ENCODE data around the gene DPP6. TPM values are rescaled to one million over a fixed set of nuclear protein-coding genes. Genes with fewer than 3 reads are reported as not detected.

DPP6 gene
- total RNA-seq, 1 experiment from 2014 or later, result not detected

DNA sequence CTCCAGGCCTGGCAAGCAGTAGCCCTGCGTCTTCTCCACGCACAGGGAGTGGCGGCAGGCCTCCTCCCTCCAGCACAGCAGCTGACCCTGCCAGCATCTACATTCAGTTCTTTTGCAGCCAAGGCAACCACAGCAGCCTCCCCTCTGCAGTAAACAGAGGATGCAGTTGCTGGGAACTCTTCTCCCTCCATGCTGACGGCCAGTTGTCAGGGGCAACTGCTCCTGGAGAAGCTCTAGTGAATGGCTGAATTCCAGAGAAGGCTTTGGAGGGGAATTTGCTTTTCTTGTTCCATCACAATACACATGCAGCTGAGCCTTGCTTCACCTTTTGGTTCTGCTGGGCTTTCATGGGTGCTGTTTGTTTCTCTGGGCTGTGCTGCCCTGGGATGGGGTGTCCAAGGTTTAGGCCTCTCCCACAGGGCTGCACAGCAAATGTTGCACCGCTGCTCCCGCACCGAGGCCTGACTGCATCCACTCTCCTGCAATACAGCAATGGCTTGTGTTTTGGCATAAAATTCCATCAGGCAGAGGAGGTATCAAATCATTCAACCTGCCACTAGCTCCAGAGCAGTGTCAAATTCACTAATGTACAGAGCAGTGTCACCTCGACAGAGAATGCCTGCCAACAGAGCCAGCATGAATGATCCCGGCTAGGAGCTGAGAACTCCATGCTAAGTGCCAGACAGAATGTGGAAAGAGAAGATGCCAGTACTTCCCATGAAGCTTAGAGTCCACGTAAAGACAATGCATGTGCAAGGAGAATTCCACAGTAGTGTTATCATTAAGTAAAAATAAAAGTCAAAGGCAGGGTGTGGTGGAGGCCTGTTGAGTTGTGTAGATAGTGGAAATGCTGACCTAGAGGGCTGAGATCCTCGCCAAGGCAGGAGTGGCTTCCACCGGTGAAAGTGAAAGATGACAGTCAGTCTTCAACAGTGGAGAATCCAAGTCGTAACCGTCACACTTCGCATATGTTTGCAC is 399.6 kb downstream of the DPP6 start:
- DNase-seq (ENCODE audit: low spot score), result no peak

- DNase-seq (ENCODE audit: low spot score), result no peak
Observed at GRCh38 chr7:154463794-154464193, 411.6 kb downstream of the DPP6 start.

- no peak for DNase-seq (ENCODE audit: low spot score)
Observed at GRCh38 chr7:154469652-154470051, 417.5 kb downstream of the DPP6 start.

DNA sequence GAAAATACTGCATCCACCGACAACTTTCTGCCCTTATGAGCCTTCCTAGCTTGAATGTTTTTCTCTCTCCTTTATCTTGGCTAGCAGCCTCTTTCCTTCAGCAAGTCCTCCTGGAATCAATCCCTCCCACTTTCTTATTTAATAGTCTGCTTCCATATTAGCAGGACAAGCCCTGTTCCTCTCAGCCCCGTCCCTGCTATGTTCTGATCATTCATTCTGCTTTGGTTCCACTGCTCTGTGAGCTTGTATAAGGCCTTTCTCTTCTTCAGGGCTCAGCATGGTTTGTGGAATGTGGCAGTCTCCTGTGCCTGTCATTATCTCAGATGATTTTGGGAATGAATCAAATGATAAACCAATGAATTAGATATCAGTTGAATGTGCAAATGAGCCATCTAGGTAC is 420.1 kb downstream of the DPP6 start:
- no peak for DNase-seq (ENCODE audit: low spot score)

- DNase-seq (ENCODE audit: low spot score), result no peak
Observed at GRCh38 chr7:154473360-154473759, 421.2 kb downstream of the DPP6 start.

DNA sequence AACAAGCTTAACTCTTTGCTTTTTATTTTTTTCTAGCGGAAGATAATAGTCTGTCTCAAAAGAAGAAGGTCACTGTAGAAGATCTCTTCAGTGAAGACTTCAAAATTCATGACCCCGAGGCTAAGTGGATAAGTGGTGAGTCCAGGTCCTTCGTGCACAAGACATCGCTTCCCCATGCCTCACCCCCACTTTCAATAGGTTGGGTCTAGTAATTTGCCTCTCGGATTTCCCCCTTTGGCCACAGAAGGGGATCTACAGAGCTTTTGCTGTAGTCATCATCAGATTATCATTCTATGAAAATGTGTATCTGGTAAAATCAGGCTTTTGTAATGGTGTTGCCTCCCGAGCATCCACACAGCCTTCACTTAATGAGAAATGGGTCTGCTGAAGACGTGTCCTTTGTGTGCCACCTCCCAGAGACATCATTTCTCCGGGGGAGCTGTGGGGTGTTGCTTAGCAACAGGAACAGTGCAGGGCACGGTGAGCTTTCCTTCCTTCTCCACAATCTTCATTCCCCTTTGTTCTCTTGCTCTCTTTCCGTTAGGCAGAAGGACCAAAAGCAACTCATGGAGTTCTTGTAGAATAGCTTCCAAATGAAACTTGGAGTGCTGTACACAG is 422.8 kb downstream of the DPP6 start:
- no peak for DNase-seq (ENCODE audit: low spot score)

DNA sequence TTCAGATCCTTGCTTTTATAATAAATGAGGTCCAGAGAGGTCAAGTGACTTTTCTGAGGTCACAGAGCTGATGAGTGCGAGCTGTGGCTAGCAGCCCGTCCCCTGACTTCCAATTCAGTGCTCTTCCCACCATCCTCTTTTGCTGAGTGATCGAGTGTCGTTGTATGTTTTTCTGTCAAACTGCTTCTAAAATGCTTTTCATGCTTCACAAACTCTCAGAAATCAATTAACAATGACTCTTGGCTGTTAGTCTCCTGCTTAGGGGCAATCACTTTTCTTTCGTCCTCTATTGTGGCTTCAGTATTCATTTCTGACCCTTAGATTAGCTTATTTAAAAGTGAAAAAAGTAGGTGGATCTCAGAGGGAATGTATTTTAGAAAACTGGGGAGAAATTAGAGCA is 423.7 kb downstream of the DPP6 start:
- no peak for DNase-seq (ENCODE audit: low spot score)

GRCh38 chr7:154480817-154481216 is 428.6 kb downstream of the DPP6 start:
- DNase-seq (ENCODE audit: low spot score), result no peak

GRCh38 chr7:154482863-154483262 is 430.7 kb downstream of the DPP6 start:
- no peak for DNase-seq (ENCODE audit: low spot score)

DNA sequence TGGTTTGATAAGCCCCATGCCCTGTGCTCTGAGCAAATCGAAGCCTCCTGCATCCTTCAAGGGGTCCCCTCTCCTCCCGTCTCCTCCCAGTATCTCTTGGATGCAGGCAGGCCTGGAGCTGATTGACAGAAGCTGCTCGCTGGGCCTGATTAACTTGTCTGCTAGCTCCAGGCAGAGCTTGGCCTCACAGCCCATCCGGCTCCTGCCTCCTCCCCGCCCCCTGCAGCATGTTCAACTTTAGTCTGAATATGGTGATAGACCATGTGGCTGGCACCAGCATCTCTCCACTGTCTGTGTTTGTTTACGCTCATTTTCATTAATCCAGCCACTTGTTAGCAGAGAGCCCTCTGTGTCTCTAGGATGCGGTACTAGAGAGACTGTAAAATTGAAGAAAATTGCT is 432.2 kb downstream of the DPP6 start:
- DNase-seq (ENCODE audit: low spot score), result no peak

DNA sequence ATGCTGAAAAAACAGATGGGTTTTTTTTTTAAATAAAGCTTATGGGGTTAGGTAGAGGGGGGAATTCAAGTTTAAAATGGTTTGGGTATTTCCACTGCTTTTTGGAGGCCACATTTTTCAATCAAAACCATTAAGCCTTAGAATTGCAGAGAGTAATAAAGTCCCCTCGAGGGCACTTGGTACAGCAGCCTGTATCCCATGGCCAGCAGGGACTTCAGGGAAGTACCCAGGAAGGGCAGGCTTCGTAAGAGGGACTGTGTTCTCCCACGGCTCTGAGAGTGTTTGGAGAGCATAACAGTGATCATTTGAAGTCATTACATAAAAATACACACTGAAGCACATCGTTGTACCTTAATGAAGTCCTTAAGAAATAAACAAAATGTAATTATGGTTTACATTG is 432.7 kb downstream of the DPP6 start:
- no peak for DNase-seq (ENCODE audit: low spot score)

DNA sequence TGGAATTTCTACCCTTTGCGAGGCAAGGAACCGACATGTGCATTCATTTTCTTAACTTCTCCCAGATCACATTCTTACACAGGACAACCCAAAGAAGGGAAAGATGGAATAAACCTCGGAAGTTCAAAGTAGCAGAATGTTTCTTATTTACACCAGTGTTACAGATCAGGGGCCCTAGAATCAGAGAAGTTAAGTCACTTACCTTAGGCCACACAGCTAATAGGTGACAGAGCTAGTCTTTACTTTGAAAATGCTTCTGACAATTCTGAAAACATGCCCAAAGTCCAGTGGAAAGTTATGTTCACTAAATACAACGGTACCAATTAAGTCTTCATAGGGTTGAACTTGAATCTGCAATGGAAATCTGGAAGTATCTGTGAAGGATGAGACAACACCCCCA is 437.7 kb downstream of the DPP6 start:
- no peak for DNase-seq (ENCODE audit: low spot score)

- no peak for DNase-seq (ENCODE audit: low spot score)
Observed at GRCh38 chr7:154493594-154493993, 441.4 kb downstream of the DPP6 start.

- no peak for DNase-seq (ENCODE audit: low spot score)
Observed at GRCh38 chr7:154497751-154498150, 445.6 kb downstream of the DPP6 start.

DNA sequence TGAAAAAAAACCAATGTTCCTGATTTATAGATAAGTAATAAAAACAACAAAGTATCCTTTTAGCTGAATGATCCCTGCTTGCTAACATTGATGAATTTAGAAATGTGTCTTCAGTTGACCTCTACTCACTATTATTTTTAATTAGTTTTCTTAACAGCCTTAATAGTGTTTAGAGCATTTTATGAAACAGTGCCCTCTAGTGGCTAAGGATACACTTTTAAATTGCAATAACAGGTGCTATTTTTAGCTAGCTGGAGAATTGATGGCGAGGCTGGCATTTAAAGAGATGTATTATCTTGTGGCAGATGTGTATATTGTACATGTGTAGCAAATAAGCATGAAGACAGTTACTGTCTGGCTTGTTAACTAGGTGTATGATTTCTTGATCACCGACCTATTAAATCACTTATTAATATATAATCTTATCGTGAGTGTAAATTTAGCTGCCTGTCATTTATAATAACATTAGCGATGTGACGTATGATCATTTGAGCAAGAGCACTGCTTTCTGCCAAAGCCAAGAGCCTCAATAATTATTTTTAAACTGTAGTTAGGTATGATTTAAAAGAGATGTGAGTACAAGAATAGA is 451.9 kb downstream of the DPP6 start:
- peak; percentile 13 for DNase-seq (ENCODE audit: low spot score)

DNA sequence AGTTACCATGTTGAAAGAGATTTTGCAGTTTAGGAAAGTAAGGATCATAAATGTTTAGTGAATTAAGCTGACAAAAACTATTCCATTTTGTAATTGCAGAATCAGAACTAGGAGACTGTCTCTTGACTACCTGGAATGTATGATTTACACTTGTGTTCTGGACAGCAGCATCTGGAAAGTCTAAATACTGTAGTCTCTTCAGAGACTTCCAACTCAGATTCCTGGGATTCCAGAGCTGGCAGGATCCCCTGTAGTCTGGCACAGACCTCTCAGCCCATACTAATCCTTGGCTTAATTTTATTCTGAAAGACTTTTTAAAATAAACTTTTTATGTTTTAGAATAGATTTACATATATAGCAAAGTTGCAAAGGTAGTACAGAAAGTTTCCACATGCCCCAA is 452.7 kb downstream of the DPP6 start:
- no peak for DNase-seq (ENCODE audit: low spot score)

DNA sequence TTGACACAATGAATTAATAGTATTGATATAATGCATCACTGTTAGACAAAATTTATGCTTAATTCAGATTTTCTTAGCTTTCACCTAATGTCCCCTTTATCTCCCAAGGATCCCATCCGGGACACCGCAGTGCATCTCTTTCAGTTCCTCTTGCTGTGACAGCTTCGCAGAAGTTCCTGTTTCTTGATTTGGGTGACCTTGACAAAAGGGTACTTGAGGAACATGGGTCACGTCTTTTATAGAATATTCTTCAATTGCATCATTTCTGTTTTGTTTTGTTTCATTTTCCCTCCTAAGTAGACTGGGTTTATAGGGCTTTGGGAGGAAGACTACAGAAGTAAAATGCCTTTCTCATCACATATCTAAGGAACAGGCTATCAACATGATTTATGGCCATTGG is 453.2 kb downstream of the DPP6 start:
- DNase-seq (ENCODE audit: low spot score), result no peak

- no peak for DNase-seq (ENCODE audit: low spot score)
Observed at GRCh38 chr7:154509192-154509591, 457.0 kb downstream of the DPP6 start.

DNA sequence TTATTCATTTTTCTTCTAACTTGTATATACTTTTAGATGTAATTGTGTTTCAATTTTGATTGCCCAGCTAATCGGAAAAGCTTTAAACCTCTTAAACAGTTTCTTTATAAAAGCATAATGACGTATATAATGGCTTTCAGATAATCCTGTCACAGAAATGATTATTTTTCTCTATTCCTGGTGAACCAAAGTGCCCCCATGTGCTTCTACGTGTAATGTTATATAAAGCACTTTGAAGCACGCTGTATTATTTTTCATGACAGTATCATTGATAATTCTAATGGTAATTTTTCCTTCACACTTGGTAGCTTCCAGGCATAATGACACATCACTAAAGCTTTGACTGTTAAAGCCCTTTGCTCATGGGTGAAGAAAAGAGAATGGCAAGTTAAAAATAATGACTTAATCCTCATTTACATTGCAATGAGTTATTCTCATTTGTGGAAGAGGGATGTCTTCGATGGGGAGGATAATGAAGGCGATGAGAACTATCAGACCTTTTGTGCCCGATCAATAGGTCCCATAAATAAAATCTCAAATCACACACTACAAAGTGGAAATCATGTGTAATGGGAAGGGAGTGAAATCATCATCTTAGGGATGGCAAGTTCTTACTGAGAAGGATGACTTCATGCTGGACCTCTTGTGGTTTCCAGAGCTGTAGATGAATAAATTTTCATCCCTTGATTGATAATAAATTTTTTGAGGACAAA is 460.1 kb downstream of the DPP6 start:
- no peak for DNase-seq (ENCODE audit: low spot score)

DNA sequence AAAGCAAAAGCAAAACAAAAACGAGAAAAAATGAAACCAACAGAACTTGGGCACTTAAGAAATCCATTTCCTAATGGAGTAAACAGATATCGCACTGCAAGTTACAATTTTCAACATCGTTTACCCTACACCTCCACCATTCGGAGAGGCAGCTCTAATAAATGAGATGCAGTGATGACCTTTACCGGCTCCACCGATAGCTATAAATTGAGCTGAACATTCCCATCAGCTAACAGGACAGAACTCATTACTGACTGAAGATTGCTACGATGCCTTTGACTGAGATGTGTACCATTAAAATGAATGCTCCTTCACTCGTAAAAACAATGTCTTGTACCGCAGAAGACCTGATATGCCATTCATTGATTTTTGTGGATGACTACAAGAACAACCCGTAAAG is 465.6 kb downstream of the DPP6 start:
- DNase-seq (ENCODE audit: low spot score), result no peak

DNA sequence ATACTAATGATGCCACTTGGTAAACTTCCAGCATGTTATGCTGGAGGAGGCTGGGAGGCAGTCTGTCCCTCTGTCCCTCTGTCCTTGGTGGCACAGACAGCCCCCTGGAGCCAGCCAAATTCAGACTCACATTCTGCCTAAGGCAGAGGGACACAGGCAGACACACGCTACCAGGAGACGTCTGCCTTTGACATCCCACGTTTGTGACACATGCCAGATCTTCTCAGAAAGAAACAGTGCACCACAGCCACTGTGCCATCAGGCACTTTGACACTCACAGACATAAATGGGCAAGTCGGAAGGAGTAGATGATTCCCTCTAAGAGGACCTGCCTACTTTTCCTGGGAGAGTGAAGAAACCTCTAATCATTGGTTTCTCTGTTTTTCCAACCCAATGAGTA is 467.0 kb downstream of the DPP6 start:
- DNase-seq (ENCODE audit: low spot score), result no peak

DNA sequence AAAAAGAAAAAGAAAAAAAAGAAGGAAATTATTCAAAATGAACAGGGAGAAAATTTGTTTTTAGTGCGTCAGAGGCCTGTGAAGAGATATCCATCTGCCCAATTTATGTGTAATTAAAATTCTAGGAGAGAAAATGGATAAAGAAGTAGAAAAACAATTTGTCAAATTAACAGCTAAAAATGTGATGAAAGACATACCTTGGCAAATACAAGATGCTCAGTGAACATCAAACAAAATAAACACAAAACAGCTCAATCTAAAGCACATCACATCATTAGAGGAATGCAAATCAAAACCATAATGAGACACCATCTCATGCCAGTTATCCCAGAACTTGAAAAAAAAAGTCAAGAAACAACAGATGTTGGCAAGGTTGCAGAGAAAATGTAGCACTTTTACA is 477.9 kb downstream of the DPP6 start:
- no peak for DNase-seq (ENCODE audit: low spot score)
